ENCODE data around the gene TRIM56. TPM values are rescaled to one million over a fixed set of nuclear protein-coding genes. Genes with fewer than 3 reads are reported as not detected.
"Not testable (repeated sequence)": the region's sequence is repeated elsewhere in the genome, so short reads cannot be mapped to it uniquely, and the experiment has no call there.

Gene TRIM56
- total RNA-seq, 1 experiment from 2014 or later = 44.5 TPM

- BruUV-seq (replicated peaks) = no TSS peak
- H3K4me1 Mint-ChIP-seq (ENCODE audit: low read depth, unreplicated experiment) = peaks cover 12% of the 10 kb centered on the region
- H3K9me3 Mint-ChIP-seq (ENCODE audit: low read depth, unreplicated experiment) = no peaks in the 10 kb centered on the region
- no peaks in the 10 kb centered on the region for H3K27me3 Mint-ChIP-seq (ENCODE audit: unreplicated experiment)
- H3K4me3 Mint-ChIP-seq (ENCODE audit: low read depth, unreplicated experiment) = no peak overlapping the region
- no peaks in the 10 kb centered on the region for H3K36me3 Mint-ChIP-seq (ENCODE audit: insufficient read depth, unreplicated experiment)
- intact Hi-C loops (cut with micrococcal nuclease; ENCODE audit: unreplicated experiment) = no loop called here
- peak overlapping the region; percentile 42 for H3K27ac Mint-ChIP-seq (ENCODE audit: unreplicated experiment)
- CTCF ChIA-PET = no interaction called here
- TF ChIP-seq, protein P1, sequence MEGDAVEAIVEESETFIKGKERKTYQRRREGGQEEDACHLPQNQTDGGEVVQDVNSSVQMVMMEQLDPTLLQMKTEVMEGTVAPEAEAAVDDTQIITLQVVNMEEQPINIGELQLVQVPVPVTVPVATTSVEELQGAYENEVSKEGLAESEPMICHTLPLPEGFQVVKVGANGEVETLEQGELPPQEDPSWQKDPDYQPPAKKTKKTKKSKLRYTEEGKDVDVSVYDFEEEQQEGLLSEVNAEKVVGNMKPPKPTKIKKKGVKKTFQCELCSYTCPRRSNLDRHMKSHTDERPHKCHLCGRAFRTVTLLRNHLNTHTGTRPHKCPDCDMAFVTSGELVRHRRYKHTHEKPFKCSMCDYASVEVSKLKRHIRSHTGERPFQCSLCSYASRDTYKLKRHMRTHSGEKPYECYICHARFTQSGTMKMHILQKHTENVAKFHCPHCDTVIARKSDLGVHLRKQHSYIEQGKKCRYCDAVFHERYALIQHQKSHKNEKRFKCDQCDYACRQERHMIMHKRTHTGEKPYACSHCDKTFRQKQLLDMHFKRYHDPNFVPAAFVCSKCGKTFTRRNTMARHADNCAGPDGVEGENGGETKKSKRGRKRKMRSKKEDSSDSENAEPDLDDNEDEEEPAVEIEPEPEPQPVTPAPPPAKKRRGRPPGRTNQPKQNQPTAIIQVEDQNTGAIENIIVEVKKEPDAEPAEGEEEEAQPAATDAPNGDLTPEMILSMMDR (IDR thresholded peaks at IDR 0.05; ENCODE audit: unreplicated experiment) = no peak
- no peak for DNase-seq
These were observed 23.7 kb downstream of the TRIM56 start for GRCh38 chr7:101108961-101109360.

GRCh38 chr7:101109368-101109767 is 24.1 kb downstream of the TRIM56 start:
- H3K36me3 Mint-ChIP-seq (ENCODE audit: insufficient read depth, unreplicated experiment) = no peaks in the 10 kb centered on the region
- H3K9me3 Mint-ChIP-seq (ENCODE audit: low read depth, unreplicated experiment) = no peaks in the 10 kb centered on the region
- intact Hi-C loops (cut with micrococcal nuclease; ENCODE audit: unreplicated experiment) = no loop called here
- peaks cover 12% of the 10 kb centered on the region for H3K4me1 Mint-ChIP-seq (ENCODE audit: low read depth, unreplicated experiment)
- H3K4me3 Mint-ChIP-seq (ENCODE audit: low read depth, unreplicated experiment) = no peak overlapping the region
- H3K27ac Mint-ChIP-seq (ENCODE audit: unreplicated experiment) = peak overlapping the region; percentile 42
- BruUV-seq (replicated peaks) = no TSS peak
- DNase-seq = no peak
- no peaks in the 10 kb centered on the region for H3K27me3 Mint-ChIP-seq (ENCODE audit: unreplicated experiment)
- TF ChIP-seq, protein P1 (IDR thresholded peaks at IDR 0.05; ENCODE audit: unreplicated experiment) = no peak
- CTCF ChIA-PET = no interaction called here

DNA sequence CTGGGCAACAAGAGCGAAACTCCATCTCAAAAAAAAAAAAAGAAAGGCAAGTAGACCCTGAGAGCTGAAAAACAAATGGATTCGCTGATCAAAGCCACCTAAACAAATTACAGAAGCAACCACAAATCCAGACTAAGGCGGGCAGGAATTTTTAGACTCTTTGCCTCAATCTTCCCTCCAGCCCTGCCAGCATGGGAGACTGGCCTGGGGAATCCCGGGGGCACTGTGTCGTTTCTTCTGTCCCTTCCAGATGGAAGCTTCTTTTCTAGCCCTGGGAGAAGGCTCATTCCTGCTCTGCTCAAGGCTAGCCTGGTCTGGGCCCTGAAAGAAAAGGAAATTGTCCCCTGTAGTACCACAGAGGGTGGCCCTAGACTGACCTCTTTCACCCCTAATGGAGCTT is 26.0 kb downstream of the TRIM56 start:
- intact Hi-C loops (cut with micrococcal nuclease; ENCODE audit: unreplicated experiment) = no loop called here
- H3K27me3 Mint-ChIP-seq (ENCODE audit: unreplicated experiment) = no peaks in the 10 kb centered on the region
- H3K27ac Mint-ChIP-seq (ENCODE audit: unreplicated experiment) = no peak overlapping the region
- CTCF ChIA-PET = no interaction called here
- no peaks in the 10 kb centered on the region for H3K36me3 Mint-ChIP-seq (ENCODE audit: insufficient read depth, unreplicated experiment)
- H3K4me3 Mint-ChIP-seq (ENCODE audit: low read depth, unreplicated experiment) = no peak overlapping the region
- H3K9me3 Mint-ChIP-seq (ENCODE audit: low read depth, unreplicated experiment) = no peaks in the 10 kb centered on the region
- peaks cover 12% of the 10 kb centered on the region for H3K4me1 Mint-ChIP-seq (ENCODE audit: low read depth, unreplicated experiment)
- DNase-seq = no peak
- TF ChIP-seq, protein P1 (IDR thresholded peaks at IDR 0.05; ENCODE audit: unreplicated experiment) = no peak
- no TSS peak for BruUV-seq (replicated peaks)

DNA sequence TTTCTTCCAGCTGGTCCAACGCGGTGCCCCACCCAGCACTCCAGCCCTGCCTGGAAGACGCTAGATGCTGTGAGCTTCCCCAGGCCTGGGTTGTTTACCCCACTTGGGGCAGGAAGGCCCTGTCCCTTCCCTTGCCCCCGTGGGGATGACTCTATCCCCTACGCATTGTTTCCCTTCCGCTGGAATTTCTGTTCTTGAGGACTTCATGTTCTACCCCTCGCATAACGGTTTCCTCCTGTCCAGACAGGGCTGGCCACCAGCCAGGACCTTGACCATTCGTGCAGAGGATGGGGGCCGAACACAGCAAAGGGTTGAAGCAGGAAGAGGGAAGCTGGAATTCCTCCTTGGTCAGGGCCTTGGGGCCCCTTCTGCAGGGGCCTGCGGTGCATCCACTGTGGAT is 27.0 kb downstream of the TRIM56 start:
- no peak for DNase-seq

GRCh38 chr7:101113140-101113539 is 27.9 kb downstream of the TRIM56 start:
- H3K27ac Mint-ChIP-seq (ENCODE audit: unreplicated experiment); CTCF ChIA-PET; H3K9me3 Mint-ChIP-seq (ENCODE audit: low read depth, unreplicated experiment); H3K4me3 Mint-ChIP-seq (ENCODE audit: low read depth, unreplicated experiment); DNase-seq; H3K27me3 Mint-ChIP-seq (ENCODE audit: unreplicated experiment); BruUV-seq (replicated peaks); intact Hi-C loops (cut with micrococcal nuclease; ENCODE audit: unreplicated experiment); H3K36me3 Mint-ChIP-seq (ENCODE audit: insufficient read depth, unreplicated experiment): not testable (repeated sequence)
- peaks cover 12% of the 10 kb centered on the region for H3K4me1 Mint-ChIP-seq (ENCODE audit: low read depth, unreplicated experiment)

More for the DNA sequence above, 27.0 kb downstream of the TRIM56 start:
- Mint-ChIP-seq H3K4me3 (ENCODE audit: low read depth, unreplicated experiment) (no peak overlapping the region), H3K4me1 (ENCODE audit: low read depth, unreplicated experiment) (peaks cover 12% of the 10 kb centered on the region), H3K27ac (ENCODE audit: unreplicated experiment) (no peak overlapping the region), H3K36me3 (ENCODE audit: insufficient read depth, unreplicated experiment) (no peaks in the 10 kb centered on the region), H3K27me3 (ENCODE audit: unreplicated experiment) (no peaks in the 10 kb centered on the region), H3K9me3 (ENCODE audit: low read depth, unreplicated experiment) (no peaks in the 10 kb centered on the region)
- intact Hi-C loops (cut with micrococcal nuclease; ENCODE audit: unreplicated experiment) = no loop called here
- TF ChIP-seq, protein P1 (IDR thresholded peaks at IDR 0.05; ENCODE audit: unreplicated experiment) = no peak
- CTCF ChIA-PET = no interaction called here
- no TSS peak for BruUV-seq (replicated peaks)
